CD14-positive monocyte (primary cell): ENCODE data around the gene POPDC2. TPM values are rescaled to one million over a fixed set of nuclear protein-coding genes. Genes with fewer than 3 reads are reported as not detected.

Experiments
- DNase-seq, 3 donors: peaks; one replicate each; pipeline ENCODE4 v3.0.0-alpha.2; 2011 to 2022
- H2AFZ ChIP-seq: 2 replicates; pipeline ENCODE4 v1.6.0; 2012; ENCODE audit warnings: mild to moderate bottlenecking, low read depth, low read length, inconsistent platforms; ENCODE audit not compliant: insufficient read depth, poor library complexity, severe bottlenecking
- H3K27ac ChIP-seq, 2 donors: 1 replicate in 1 of 2; 2 replicates in 1 of 2; pipeline ENCODE4 v1.5.1; 2012 to 2013; ENCODE audit warnings: low read length in 2 of 2, control low read depth in 1 of 2, inconsistent platforms in 1 of 2, low read depth in 1 of 2, mild to moderate bottlenecking in 1 of 2
- H3K27me3 ChIP-seq, 2 donors: one replicate each; pipeline versions ENCODE4 v1.6.0 to v1.6.1; 2011 to 2013; ENCODE audit warnings: low read length in 2 of 2; ENCODE audit not compliant: control insufficient read depth in 2 of 2, insufficient read depth in 2 of 2
- H3K36me3 ChIP-seq, 2 donors: replicated peaks in 1 of 2; 1 replicate in 1 of 2; 2 replicates in 1 of 2; pipeline versions ENCODE4 v1.5.1 to v1.6.1; 2012 to 2013; ENCODE audit warnings: low read length in 2 of 2, control low read depth in 1 of 2, inconsistent platforms in 1 of 2, mild to moderate bottlenecking in 1 of 2; ENCODE audit not compliant: insufficient read depth in 2 of 2, control insufficient read depth in 1 of 2
- H3K4me1 ChIP-seq, 2 donors: 1 replicate in 1 of 2; 2 replicates in 1 of 2; pipeline versions ENCODE4 v1.5.1 to v1.6.1; 2012 to 2013; ENCODE audit warnings: low read length in 2 of 2, control low read depth in 1 of 2, inconsistent platforms in 1 of 2, mild to moderate bottlenecking in 1 of 2, moderate library complexity in 1 of 2; ENCODE audit not compliant: insufficient read depth in 2 of 2, control insufficient read depth in 1 of 2
- H3K4me2 ChIP-seq: replicated peaks from 2 replicates; pipeline ENCODE3; 2012; ENCODE audit warnings: low read length, moderate library complexity, mild to moderate bottlenecking; ENCODE audit not compliant: poor library complexity, severe bottlenecking; ENCODE audit errors: extremely low read depth
- H3K4me3 ChIP-seq, 3 experiments: fragments of 200-600 bp in 1 of 3; sonication (generic) in 1 of 3; replicated peaks in 1 of 3; 1 replicate in 2 of 3; 2 replicates in 1 of 3; pipeline ENCODE4 v1.5.1; 2011 to 2013; ENCODE audit warnings: low read length in 3 of 3, mild to moderate bottlenecking in 3 of 3, control low read depth in 2 of 3, low read depth in 2 of 3, inconsistent platforms in 1 of 3, moderate library complexity in 1 of 3
- H3K79me2 ChIP-seq: 2 replicates; pipeline ENCODE4 v1.6.0; 2012; ENCODE audit warnings: mild to moderate bottlenecking, control low read depth, inconsistent platforms, low read length, moderate library complexity; ENCODE audit not compliant: insufficient read depth
- H3K9ac ChIP-seq: 2 replicates; pipeline ENCODE4 v1.6.0; 2017; ENCODE audit warnings: low read length, mild to moderate bottlenecking; ENCODE audit not compliant: insufficient read depth, poor library complexity, severe bottlenecking
- H3K9me3 ChIP-seq, 2 donors: replicated peaks in 1 of 2; 1 replicate in 1 of 2; 2 replicates in 1 of 2; pipeline versions ENCODE4 v1.5.1 to v1.6.1; 2012 to 2013; ENCODE audit warnings: low read length in 2 of 2, control low read depth in 1 of 2; ENCODE audit not compliant: control insufficient read depth in 1 of 2, insufficient read depth in 1 of 2
- H4K20me1 ChIP-seq: 2 replicates; pipeline ENCODE4 v1.6.0; 2012; ENCODE audit warnings: mild to moderate bottlenecking, low read length, control low read depth, moderate library complexity; ENCODE audit not compliant: insufficient read depth
- H3K27ac Mint-ChIP-seq, 7 donors: one replicate each; pipeline ENCODE4 v1.8.0; 2020; ENCODE audit warnings: mild to moderate bottlenecking in 7 of 7, mixed read lengths in 7 of 7, moderate library complexity in 6 of 7, inconsistent platforms in 2 of 7
- H3K27me3 Mint-ChIP-seq, 3 donors: one replicate each; pipeline ENCODE4 v1.8.0; 2021 to 2022; ENCODE audit warnings: low read depth in 3 of 3, mild to moderate bottlenecking in 3 of 3, mixed read lengths in 3 of 3, moderate library complexity in 3 of 3, inconsistent platforms in 1 of 3
- H3K36me3 Mint-ChIP-seq, 2 donors: one replicate each; pipeline ENCODE4 v1.8.0; 2020; ENCODE audit warnings: mixed read lengths in 2 of 2, inconsistent platforms in 1 of 2, mild to moderate bottlenecking in 1 of 2
- H3K4me1 Mint-ChIP-seq: one replicate; pipeline ENCODE4 v1.8.0; 2020; ENCODE audit warnings: mild to moderate bottlenecking, mixed read lengths
- H3K4me3 Mint-ChIP-seq, 2 donors: one replicate each; pipeline ENCODE4 v1.8.0; 2020; ENCODE audit warnings: mild to moderate bottlenecking in 2 of 2, mixed read lengths in 2 of 2, moderate library complexity in 1 of 2
- H3K9me3 Mint-ChIP-seq, 7 donors: one replicate each; pipeline ENCODE4 v1.8.0; 2020 to 2022; ENCODE audit warnings: mixed read lengths in 7 of 7, mild to moderate bottlenecking in 6 of 7, moderate library complexity in 6 of 7, inconsistent platforms in 2 of 7
- CTCF ChIP-seq: fragments of 200-600 bp; IDR thresholded peaks from one replicate; pipeline ENCODE4 v1.8.0; 2022; ENCODE audit warnings: antibody characterized with exemption, mild to moderate bottlenecking
- WGBS: methylation state at CpG from one replicate; pipeline ENCODE4 v1.1.5; 2013; ENCODE audit warnings: missing lambda C conversion rate; ENCODE audit not compliant: insufficient coverage; 5-methylcytosine and 5-hydroxymethylcytosine counted together
- intact Hi-C, 2 donors: fragments of 100-400 bp; cut with micrococcal nuclease; formaldehyde crosslinking; loops; one replicate each; pipeline versions ENCODE4 v1.15.0 to v1.15.1; 2023
- polyA plus RNA-seq, 3 donors: library from polyadenylated mRNA; depleted of rRNA in 1 of 3; unstranded in 2 of 3; stranded (reverse) in 1 of 3; fragments of 300-500 nt in 2 of 3; fragments of >200 nt in 1 of 3; fragmentation: Illumina TruSeq in 2 of 3; gene quantifications; 1 replicate in 2 of 3; 2 replicates in 1 of 3; pipeline ENCODE4 v1.2.3, GENCODE V29; 2012 to 2021

POPDC2 gene
- polyA plus RNA-seq, 3 donors: 0.58 to 6.7 (median 0.63) TPM

GRCh38 chr3:119700920-119701734 is 40.7 kb upstream of the POPDC2 start:
- Mint-ChIP-seq H3K4me1 (peaks cover 28% of the 10 kb centered on the region), H3K4me3 (no peak overlapping the region), H3K27ac (peak overlapping the region; percentile 84 to 94 (median 92)), H3K9me3 (peaks cover 5 to 10% (median 8%) of the 10 kb centered on the region in 7 donors), H3K27me3 (peaks cover 2 to 18% (median 6%) of the 10 kb centered on the region in 3 donors), H3K36me3 (peaks cover 4 to 6% of the 10 kb centered on the region in 2 donors)
- DNase-seq: peak in 1 of 3 donors; percentile 10
- H3K27me3 ChIP-seq: peaks cover 4 to 6% of the 10 kb centered on the region in 2 donors
- peak overlapping the region; percentile 51 to 85 for H3K27ac ChIP-seq
- peaks cover 6 to 9% of the 10 kb centered on the region in 2 donors for H3K9me3 ChIP-seq
- no peaks in the 10 kb centered on the region for H3K79me2 ChIP-seq
- no peak overlapping the region for H3K4me2 ChIP-seq
- H2AFZ ChIP-seq: no peak overlapping the region
- no peaks in the 10 kb centered on the region for H3K36me3 ChIP-seq
- no peak overlapping the region for H3K9ac ChIP-seq
- no peaks in the 10 kb centered on the region for H4K20me1 ChIP-seq
- intact Hi-C loops: loop anchor here in 1 of 2 donors (2.0 to 10.0 kb wide), 3 partner anchors 62 to 394 kb away; partner anchors contain the start of genes GSK3B and TMEM39A
- H3K4me3 ChIP-seq: peak overlapping the region in 1 of 3 experiments; percentile 28
- WGBS: 78% methylated on average over 5 of the region's 22 CpGs
- peaks cover 32 to 34% of the 10 kb centered on the region in 2 donors for H3K4me1 ChIP-seq
- TF ChIP-seq CTCF: no peak

GRCh38 chr3:119700269-119700919 is 40.0 kb upstream of the POPDC2 start:
- Mint-ChIP-seq H3K4me1 (peaks cover 28% of the 10 kb centered on the region), H3K36me3 (peaks cover 4 to 6% of the 10 kb centered on the region in 2 donors), H3K27me3 (peaks cover 2 to 16% (median 6%) of the 10 kb centered on the region in 3 donors), H3K27ac (peak overlapping the region; percentile 84 to 94 (median 92)), H3K4me3 (peak overlapping the region in 1 of 2 donors; percentile 43), H3K9me3 (peaks cover 5 to 10% (median 8%) of the 10 kb centered on the region in 7 donors)
- Histone ChIP-seq H3K36me3 (no peaks in the 10 kb centered on the region), H3K9me3 (peaks cover 6 to 9% of the 10 kb centered on the region in 2 donors), H2AFZ (no peak overlapping the region), H4K20me1 (no peaks in the 10 kb centered on the region), H3K4me1 (peaks cover 32 to 34% of the 10 kb centered on the region in 2 donors), H3K27ac (peak overlapping the region; percentile 51 to 85), H3K4me2 (no peak overlapping the region), H3K79me2 (no peaks in the 10 kb centered on the region), H3K4me3 (no peak overlapping the region), H3K9ac (peak overlapping the region; percentile 33), H3K27me3 (peaks cover 4 to 6% of the 10 kb centered on the region in 2 donors)
- no peak for TF ChIP-seq CTCF
- intact Hi-C loops: loop anchor here in 1 of 2 donors (2.0 to 10.0 kb wide), 3 partner anchors 62 to 394 kb away; partner anchors contain the start of genes GSK3B and TMEM39A
- peak; percentile 84 to 96 (median 96) for DNase-seq
- 75% methylated on average over 4 of the region's 4 CpGs for WGBS
